H1 (cell line): ENCODE measurements around the gene TRPC4. TPM values are rescaled to one million over a fixed set of nuclear protein-coding genes. Genes with fewer than 3 reads are reported as not detected.

ENCODE experiments used
- CTCF ChIA-PET: fragments of 300-600 bp; sonication (Branson Sonifier 250); formaldehyde crosslinking; loops from one replicate; lab custom pipeline; 2021; ENCODE audit not compliant: partially characterized antibody; lab: Charles Lee
- POLR2A ChIA-PET: fragments of 300-600 bp; sonication (Branson Sonifier 250); formaldehyde crosslinking; loops from one replicate; lab custom pipeline; 2021; ENCODE audit warnings: inconsistent platforms; ENCODE audit not compliant: partially characterized antibody; lab: Charles Lee
- DNase-seq, 2 experiments: peaks; one replicate each; pipeline versions ENCODE4 v3.0.0 to v3.0.0-alpha.2; 2010 to 2022; ENCODE audit warnings: low spot score in 2 of 2, low read depth in 1 of 2, mixed read lengths in 1 of 2
- FAIRE-seq: peaks from 2 replicates; lab custom pipeline; 2011; peaks lifted over from hg19 to GRCh38; lab: Jason Lieb, UNC
- H2AFZ ChIP-seq: 2 replicates; pipeline ENCODE4 v1.8.1; 2012; ENCODE audit warnings: low read length, inconsistent platforms
- H2AK5ac ChIP-seq: 2 replicates; pipeline ENCODE4 v1.6.1; 2013; ENCODE audit warnings: low read depth, low read length
- H2BK120ac ChIP-seq: replicated peaks from 2 replicates; pipeline ENCODE3; 2013; ENCODE audit warnings: low read depth, low read length, inconsistent platforms
- H2BK12ac ChIP-seq: 2 replicates; pipeline ENCODE4 v1.6.1; 2013; ENCODE audit warnings: low read depth, low read length
- H2BK15ac ChIP-seq: 2 replicates; pipeline ENCODE4 v1.6.1; 2013; ENCODE audit warnings: low read length
- H2BK20ac ChIP-seq: 2 replicates; pipeline ENCODE4 v1.6.1; 2013; ENCODE audit warnings: low read length
- H2BK5ac ChIP-seq: 2 replicates; pipeline ENCODE4 v1.6.1; 2013; ENCODE audit warnings: low read depth, low read length
- H3K14ac ChIP-seq: 2 replicates; pipeline ENCODE4 v1.6.1; 2013; ENCODE audit warnings: inconsistent platforms; ENCODE audit not compliant: insufficient read length
- H3K18ac ChIP-seq: 2 replicates; pipeline ENCODE4 v1.6.1; 2013; ENCODE audit warnings: low read length; ENCODE audit errors: extremely low read depth
- H3K23ac ChIP-seq: 2 replicates; pipeline ENCODE4 v1.6.1; 2013; ENCODE audit warnings: inconsistent platforms; ENCODE audit not compliant: insufficient read length
- H3K23me2 ChIP-seq: 2 replicates; pipeline ENCODE4 v1.6.1; 2013; ENCODE audit warnings: low read depth, low read length
- H3K27ac ChIP-seq: 2 replicates; pipeline ENCODE4 v1.6.1; 2011; ENCODE audit warnings: low read depth, low read length, inconsistent platforms
- H3K27me3 ChIP-seq, 4 experiments: replicated peaks in 1 of 4; 1 replicate in 1 of 4; 2 replicates in 3 of 4; pipeline versions ENCODE4 v1.6.1 to v1.8.1; 2011 to 2013; ENCODE audit warnings: low read length in 3 of 4, mild to moderate bottlenecking in 3 of 4, inconsistent platforms in 2 of 4, mixed read lengths in 2 of 4, moderate library complexity in 1 of 4; ENCODE audit not compliant: control insufficient read depth in 3 of 4, insufficient read depth in 3 of 4; ENCODE audit errors: extremely low read depth in 1 of 4
- H3K36me3 ChIP-seq, 4 experiments: 2 replicates each; pipeline versions ENCODE4 v1.6.1 to v1.8.1; 2011 to 2013; ENCODE audit warnings: mild to moderate bottlenecking in 4 of 4, low read length in 3 of 4, moderate library complexity in 2 of 4, control low read depth in 1 of 4, inconsistent platforms in 1 of 4; ENCODE audit not compliant: insufficient read depth in 4 of 4, control insufficient read depth in 2 of 4
- H3K4ac ChIP-seq: replicated peaks from 2 replicates; pipeline ENCODE3; 2013; ENCODE audit warnings: low read length, low read depth, mixed read lengths, inconsistent platforms; ENCODE audit not compliant: insufficient read length
- H3K4me1 ChIP-seq, 4 experiments: replicated peaks in 1 of 4; 1 replicate in 1 of 4; 2 replicates in 3 of 4; pipeline versions ENCODE4 v1.6.1 to v1.8.1; 2011 to 2013; ENCODE audit warnings: low read length in 3 of 4, inconsistent platforms in 2 of 4, mixed read lengths in 1 of 4; ENCODE audit not compliant: insufficient read depth in 4 of 4, control insufficient read depth in 3 of 4
- H3K4me2 ChIP-seq, 2 experiments: 2 replicates each; pipeline versions ENCODE4 v1.6.1 to v1.8.1; 2011 to 2013; ENCODE audit warnings: low read depth in 2 of 2, low read length in 2 of 2, control low read depth in 1 of 2, inconsistent platforms in 1 of 2, mild to moderate bottlenecking in 1 of 2; ENCODE audit not compliant: insufficient read depth in 1 of 2
- H3K4me3 ChIP-seq, 4 experiments: fragments of 200-600, 300-600 bp in 1 of 4; sonication (generic), shearing (Covaris generic), sonication (Bioruptor Twin) in 1 of 4; 2 replicates each; pipeline versions ENCODE4 v1.5.1 to v1.8.1; 2011 to 2016; ENCODE audit warnings: low read length in 4 of 4, low read depth in 3 of 4, control low read depth in 2 of 4, inconsistent platforms in 2 of 4, mild to moderate bottlenecking in 2 of 4, mixed read lengths in 1 of 4, moderate library complexity in 1 of 4; ENCODE audit not compliant: insufficient read depth in 2 of 4; ENCODE audit errors: extremely low read depth in 1 of 4
- H3K56ac ChIP-seq: replicated peaks from 2 replicates; pipeline ENCODE3; 2013; ENCODE audit warnings: low read depth, mild to moderate bottlenecking, mixed read lengths, low read length, inconsistent platforms; ENCODE audit not compliant: insufficient read length
- H3K79me1 ChIP-seq: 2 replicates; pipeline ENCODE4 v1.6.1; 2013; ENCODE audit warnings: low read depth, low read length, control low read depth
- H3K79me2 ChIP-seq, 2 experiments: 2 replicates each; pipeline versions ENCODE4 v1.6.1 to v1.8.1; 2012 to 2013; ENCODE audit warnings: low read length in 2 of 2, mild to moderate bottlenecking in 2 of 2, inconsistent platforms in 1 of 2; ENCODE audit not compliant: insufficient read depth in 2 of 2, control insufficient read depth in 1 of 2
- H3K9ac ChIP-seq, 4 experiments: replicated peaks in 1 of 4; 1 replicate in 1 of 4; 2 replicates in 3 of 4; pipeline versions ENCODE4 v1.6.1 to v1.8.1; 2011 to 2013; ENCODE audit warnings: low read depth in 3 of 4, low read length in 3 of 4, control low read depth in 2 of 4, mild to moderate bottlenecking in 2 of 4, moderate library complexity in 2 of 4, inconsistent platforms in 1 of 4; ENCODE audit errors: extremely low read depth in 1 of 4
- H3K9me3 ChIP-seq, 2 experiments: 2 replicates each; pipeline versions ENCODE4 v1.6.1 to v1.8.1; 2012 to 2013; ENCODE audit warnings: mild to moderate bottlenecking in 2 of 2, moderate library complexity in 2 of 2, control low read depth in 1 of 2, inconsistent platforms in 1 of 2, low read depth in 1 of 2, low read length in 1 of 2, mixed read lengths in 1 of 2; ENCODE audit not compliant: insufficient read depth in 2 of 2
- H4K20me1 ChIP-seq, 2 experiments: replicated peaks in 1 of 2; 2 replicates each; pipeline versions ENCODE3 to v1.8.1; 2011 to 2013; ENCODE audit warnings: inconsistent platforms in 2 of 2, low read length in 2 of 2, mild to moderate bottlenecking in 1 of 2; ENCODE audit not compliant: insufficient read depth in 2 of 2, control insufficient read depth in 1 of 2
- H4K5ac ChIP-seq: 2 replicates; pipeline ENCODE4 v1.6.1; 2013; ENCODE audit warnings: low read length, low read depth, mixed read lengths, inconsistent platforms; ENCODE audit not compliant: insufficient read length
- H4K8ac ChIP-seq: 2 replicates; pipeline ENCODE4 v1.8.0; 2013; ENCODE audit warnings: mild to moderate bottlenecking, moderate library complexity, low read length, inconsistent platforms; ENCODE audit not compliant: insufficient read depth; ENCODE audit errors: extremely low read depth
- H4K91ac ChIP-seq: replicated peaks from 2 replicates; pipeline ENCODE3; 2013; ENCODE audit warnings: low read length, mixed read lengths, inconsistent platforms; ENCODE audit not compliant: insufficient read length
- CBX8 ChIP-seq: fragments of 300-800, 300-1000 bp; sonication (generic); IDR thresholded peaks from 2 replicates; pipeline ENCODE4 v1.7.1; 2016; ENCODE audit warnings: low read depth, low read length, borderline replicate concordance
- CREB1 ChIP-seq: IDR thresholded peaks from 2 replicates; pipeline ENCODE4 v1.6.1; 2012; ENCODE audit warnings: inconsistent platforms
- JUN ChIP-seq: IDR thresholded peaks from 2 replicates; pipeline ENCODE4 v1.6.1; 2011; ENCODE audit warnings: low read depth, mild to moderate bottlenecking, improper control_type of control experiment, low read length
- JUND ChIP-seq: IDR thresholded peaks from 2 replicates; pipeline ENCODE4 v1.6.1; 2011; ENCODE audit warnings: mild to moderate bottlenecking, improper control_type of control experiment, low read length
- KDM1A ChIP-seq: fragments of 200-600, 300-600 bp; sonication (generic); IDR thresholded peaks from 2 replicates; pipeline ENCODE4 v1.7.1; 2016; ENCODE audit warnings: mild to moderate bottlenecking, low read length, borderline replicate concordance
- KDM5A ChIP-seq: fragments of 200-600 bp; IDR thresholded peaks from 2 replicates; pipeline ENCODE4 v1.7.1; 2012; ENCODE audit warnings: mild to moderate bottlenecking, low read length, inconsistent platforms, mixed read lengths
- SAP30 ChIP-seq: fragments of 300-600 bp; sonication (generic); IDR thresholded peaks from 2 replicates; pipeline ENCODE4 v1.7.1; 2012; ENCODE audit warnings: low read length, moderate library complexity, mild to moderate bottlenecking, inconsistent platforms; ENCODE audit not compliant: insufficient read depth, insufficient replicate concordance
- SIX5 ChIP-seq: IDR thresholded peaks from 2 replicates; pipeline ENCODE4 v1.6.1; 2011; ENCODE audit warnings: mild to moderate bottlenecking, low read depth, low read length
- SP2 ChIP-seq: IDR thresholded peaks from 2 replicates; pipeline ENCODE4 v1.6.1; 2012; ENCODE audit warnings: mild to moderate bottlenecking, low read length, inconsistent platforms
- SRF ChIP-seq: IDR thresholded peaks from 2 replicates; pipeline ENCODE4 v1.6.1; 2011; ENCODE audit warnings: mild to moderate bottlenecking, low read depth, low read length, moderate library complexity
- WGBS, 2 experiments: shearing (Covaris generic) in 1 of 2; methylation state at CpG; one replicate each; pipeline versions ENCODE4 v1.1.6 to v1.1.7; 2013 to 2015; ENCODE audit warnings: low lambda C conversion rate in 2 of 2, mixed read lengths in 2 of 2, inconsistent platforms in 1 of 2, low coverage in 1 of 2, missing lambda C conversion rate in 1 of 2; ENCODE audit not compliant: insufficient replicate concordance in 2 of 2, insufficient coverage in 1 of 2, insufficient read length in 1 of 2; ENCODE audit errors: extremely low coverage in 1 of 2, missing lambda C conversion rate in 1 of 2; 5-methylcytosine and 5-hydroxymethylcytosine counted together
- polyA plus RNA-seq, 7 experiments: library from polyadenylated mRNA; depleted of rRNA in 3 of 7; stranded (reverse) in 5 of 7; unstranded in 2 of 7; fragments of >200 nt in 5 of 7; fragments of 200-250 nt in 2 of 7; gene quantifications; 1 replicate in 5 of 7; 2 replicates in 1 of 7; 4 replicates in 1 of 7; pipeline versions ENCODE4 v1.2.1 to v1.2.3, GENCODE V29; 2011 to 2013; ENCODE audit warnings: missing spikeins in 2 of 7, mixed read lengths in 2 of 7
- total RNA-seq: library from RNA; stranded (reverse); fragmentation: NEBNext Ultra II Directional; extraction: Animal tissue kit (Norgen Biotek cat#: 25700); gene quantifications from 2 replicates; pipeline ENCODE4 v1.2.1, GENCODE V29; 2021

Gene TRPC4
- total and polyA plus RNA-seq, 2 of the 8 experiments (the other 6 are each of a cell fraction or from before 2014, with no cell fraction given): 12.3 to 14.7 TPM

DNA sequence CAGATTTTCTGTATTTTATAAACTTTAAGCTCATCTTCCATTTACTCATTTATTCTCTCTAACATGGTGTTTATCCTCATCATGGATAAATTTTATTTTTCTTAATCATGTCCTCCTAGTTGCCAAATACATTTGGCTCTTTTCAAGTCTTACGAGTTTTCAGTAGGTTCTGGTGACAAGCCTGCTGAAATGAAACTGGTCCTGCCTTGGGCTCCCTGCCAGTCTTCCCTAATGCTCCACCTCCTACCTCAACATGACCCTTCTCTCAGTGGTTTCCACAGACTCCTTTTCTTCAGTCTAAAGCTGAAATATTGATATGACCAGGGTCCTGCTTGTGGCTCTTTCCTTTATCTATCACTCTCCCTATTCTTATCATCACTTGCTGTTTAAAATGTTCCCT is 81.2 kb downstream of the TRPC4 start:
- no peak overlapping the region for H2BK15ac ChIP-seq
- no peak overlapping the region for H3K56ac ChIP-seq
- no peak overlapping the region for H4K5ac ChIP-seq
- no peaks in the 10 kb centered on the region for H4K20me1 ChIP-seq
- FAIRE-seq: no peak
- peaks cover 0 to 54% of the 10 kb centered on the region in 2 experiments; a peak in 2 of 4 replicates for H3K79me2 ChIP-seq
- no peaks in the 10 kb centered on the region for H3K9me3 ChIP-seq
- no peak overlapping the region for H3K4me3 ChIP-seq
- H3K4me2 ChIP-seq: no peak overlapping the region
- 86% methylated on average over 1 of the region's 1 CpG; no CpG with 5 or more reads in 1 of the 2 experiments for WGBS, 2 experiments
- no peak overlapping the region for H3K27ac ChIP-seq
- H3K9ac ChIP-seq: no peak overlapping the region
- H3K79me1 ChIP-seq: no peaks in the 10 kb centered on the region
- no peak overlapping the region for H3K4ac ChIP-seq
- no peak overlapping the region for H3K23ac ChIP-seq
- no peaks in the 10 kb centered on the region for H3K27me3 ChIP-seq
- no peak overlapping the region for H4K8ac ChIP-seq
- DNase-seq: no peak
- H3K14ac ChIP-seq: no peak overlapping the region
- no peak overlapping the region for H2BK12ac ChIP-seq
- ChIA-PET CTCF (no interaction called here), POLR2A (no interaction called here)
- H3K23me2 ChIP-seq: no peaks in the 10 kb centered on the region; the same call in 1 of the 2 replicates
- H2BK5ac ChIP-seq: no peak overlapping the region
- no peak overlapping the region for H3K18ac ChIP-seq
- H2BK120ac ChIP-seq: no peak overlapping the region
- no peak overlapping the region for H2AK5ac ChIP-seq
- H2BK20ac ChIP-seq: no peak overlapping the region
- H3K36me3 ChIP-seq: no peaks in the 10 kb centered on the region
- H4K91ac ChIP-seq: no peak overlapping the region
- no peak overlapping the region for H2AFZ ChIP-seq
- H3K4me1 ChIP-seq: no peaks in the 10 kb centered on the region
- TF ChIP-seq KDM5A (no peak), JUN (no peak), SRF (no peak), KDM1A (no peak), CBX8 (no peak), JUND (no peak), SP2 (no peak), CREB1 (no peak), SIX5 (no peak), SAP30 (no peak)
